Measurements from ENCODE around the gene PTPRU.
"Not testable (repeated sequence)": the region's sequence is repeated elsewhere in the genome, so short reads cannot be mapped to it uniquely, and the experiment has no call there.

The PTPRU gene

GRCh38 chr1:29311352-29312030, 75.2 kb downstream of the PTPRU start:
- no peak for FAIRE-seq

GRCh38 chr1:29312469-29313461, 76.4 kb downstream of the PTPRU start:
- FAIRE-seq, result no peak

More at GRCh38 chr1:29311352-29312030, 75.2 kb downstream of the PTPRU start:
- no peak for DNase-seq (ENCODE audit: insufficient read length, low spot score)

GRCh38 chr1:29314685-29315084, 78.4 kb downstream of the PTPRU start:
- DNase-seq (ENCODE audit: insufficient read length, low spot score); FAIRE-seq: not testable (repeated sequence)

More at GRCh38 chr1:29312469-29313461, 76.4 kb downstream of the PTPRU start:
- DNase-seq (ENCODE audit: insufficient read length, low spot score), result no peak

GRCh38 chr1:29315262-29315661, 78.9 kb downstream of the PTPRU start:
- FAIRE-seq (no peak), DNase-seq (ENCODE audit: insufficient read length, low spot score) (no peak)

GRCh38 chr1:29315876-29316275, 79.6 kb downstream of the PTPRU start:
- DNase-seq (ENCODE audit: insufficient read length, low spot score) (no peak), FAIRE-seq (no peak)

GRCh38 chr1:29317063-29317915, 81.0 kb downstream of the PTPRU start:
- no peak for FAIRE-seq
- no peak for DNase-seq (ENCODE audit: insufficient read length, low spot score)

GRCh38 chr1:29317916-29318530, 81.7 kb downstream of the PTPRU start:
- FAIRE-seq, result no peak
- no peak for DNase-seq (ENCODE audit: insufficient read length, low spot score)

GRCh38 chr1:29318724-29319123, 82.4 kb downstream of the PTPRU start:
- FAIRE-seq (no peak), DNase-seq (ENCODE audit: insufficient read length, low spot score) (no peak)

- DNase-seq (ENCODE audit: insufficient read length, low spot score), result no peak
- no peak for FAIRE-seq
These were observed 83.2 kb downstream of the PTPRU start for GRCh38 chr1:29319300-29320110.

- no peak for FAIRE-seq
- no peak for DNase-seq (ENCODE audit: insufficient read length, low spot score)
These were observed 84.0 kb downstream of the PTPRU start for GRCh38 chr1:29320156-29320940.

- DNase-seq (ENCODE audit: insufficient read length, low spot score), result no peak
- FAIRE-seq, result no peak
These were observed 84.9 kb downstream of the PTPRU start for GRCh38 chr1:29321176-29321575.

GRCh38 chr1:29322147-29322694, 85.9 kb downstream of the PTPRU start:
- DNase-seq (ENCODE audit: insufficient read length, low spot score) (no peak), FAIRE-seq (no peak)

- FAIRE-seq, result no peak
- no peak for DNase-seq (ENCODE audit: insufficient read length, low spot score)
These were observed 86.7 kb downstream of the PTPRU start for GRCh38 chr1:29322861-29323585.

GRCh38 chr1:29323636-29324035, 87.3 kb downstream of the PTPRU start:
- FAIRE-seq, result no peak
- no peak for DNase-seq (ENCODE audit: insufficient read length, low spot score)

- FAIRE-seq (no peak), DNase-seq (ENCODE audit: insufficient read length, low spot score) (no peak)
These were observed 87.9 kb downstream of the PTPRU start for GRCh38 chr1:29324202-29324601.

GRCh38 chr1:29324771-29325351, 88.5 kb downstream of the PTPRU start:
- DNase-seq (ENCODE audit: insufficient read length, low spot score) (no peak), FAIRE-seq (no peak)

- no peak for DNase-seq (ENCODE audit: insufficient read length, low spot score)
- no peak for FAIRE-seq
These were observed 89.4 kb downstream of the PTPRU start for GRCh38 chr1:29325675-29326074.

Measured in GM19239 (cell line).